Superior temporal gyrus (tissue), 1 donor: ENCODE data around the gene STYXL2.
A peak's percentile ranks its signal among the peaks of the same experiment; 100 is the strongest.

ENCODE experiments used
- DNase-seq: peaks from one replicate; pipeline ENCODE4 v3.0.0-alpha.2; 2016; ENCODE audit errors: extremely low spot score

The STYXL2 gene

GRCh38 chr1:167109125-167109524 is 15.2 kb downstream of the STYXL2 start:
- no peak for DNase-seq

GRCh38 chr1:167110586-167110985 is 16.7 kb downstream of the STYXL2 start:
- DNase-seq, result no peak

GRCh38 chr1:167111868-167112709 is 18.2 kb downstream of the STYXL2 start:
- no peak for DNase-seq

- no peak for DNase-seq
Observed at GRCh38 chr1:167114725-167115124, 20.9 kb downstream of the STYXL2 start.

GRCh38 chr1:167115655-167116054 is 21.8 kb downstream of the STYXL2 start:
- DNase-seq, result no peak

GRCh38 chr1:167116174-167116573 is 22.3 kb downstream of the STYXL2 start:
- DNase-seq, result no peak

GRCh38 chr1:167117225-167117624 is 23.4 kb downstream of the STYXL2 start:
- no peak for DNase-seq

- no peak for DNase-seq
Observed at GRCh38 chr1:167118188-167118587, 24.3 kb downstream of the STYXL2 start.

GRCh38 chr1:167119696-167120095 is 25.8 kb downstream of the STYXL2 start:
- DNase-seq, result no peak

GRCh38 chr1:167120899-167121298 is 27.0 kb downstream of the STYXL2 start:
- DNase-seq, result no peak

- peak; percentile 35 for DNase-seq
Observed at GRCh38 chr1:167121375-167122120, 27.7 kb downstream of the STYXL2 start.

- DNase-seq, result no peak
Observed at GRCh38 chr1:167122121-167122480, 28.2 kb downstream of the STYXL2 start.

GRCh38 chr1:167122568-167122967 is 28.7 kb downstream of the STYXL2 start:
- no peak for DNase-seq

- no peak for DNase-seq
Observed at GRCh38 chr1:167126317-167126716, 32.4 kb downstream of the STYXL2 start.

GRCh38 chr1:167126811-167127210 is 32.9 kb downstream of the STYXL2 start:
- DNase-seq, result no peak

GRCh38 chr1:167127236-167127635 is 33.4 kb downstream of the STYXL2 start:
- DNase-seq, result no peak

- no peak for DNase-seq
Observed at GRCh38 chr1:167127661-167128060, 33.8 kb downstream of the STYXL2 start.

- no peak for DNase-seq
Observed at GRCh38 chr1:167128261-167129227, 34.7 kb downstream of the STYXL2 start.

GRCh38 chr1:167130829-167131510 is 37.1 kb downstream of the STYXL2 start:
- peak; percentile 53 for DNase-seq

- no peak for DNase-seq
Observed at GRCh38 chr1:167132301-167133010, 38.6 kb downstream of the STYXL2 start.
